Inflammatory macrophage treated with lipopolysaccharide for 4 hours (primary cell): ENCODE data around the gene HOXA5.
A peak's percentile ranks its signal among the peaks of the same experiment; 100 is the strongest.

Experiments used
- DNase-seq: peaks from one replicate; pipeline ENCODE4 v3.0.0-alpha.2; 2020

Gene HOXA5

GRCh38 chr7:27147199-27148030 is 3.9 kb upstream of the HOXA5 start, which contains the start of gene HOXA6:
Gene HOXA6 (minus strand): TSS chr7:27147774. CDS start chr7:27147749, 25 bp downstream.
- DNase-seq, result no peak

GRCh38 chr7:27146491-27147198 is 3.2 kb upstream of the HOXA5 start:
- DNase-seq, result no peak

DNA sequence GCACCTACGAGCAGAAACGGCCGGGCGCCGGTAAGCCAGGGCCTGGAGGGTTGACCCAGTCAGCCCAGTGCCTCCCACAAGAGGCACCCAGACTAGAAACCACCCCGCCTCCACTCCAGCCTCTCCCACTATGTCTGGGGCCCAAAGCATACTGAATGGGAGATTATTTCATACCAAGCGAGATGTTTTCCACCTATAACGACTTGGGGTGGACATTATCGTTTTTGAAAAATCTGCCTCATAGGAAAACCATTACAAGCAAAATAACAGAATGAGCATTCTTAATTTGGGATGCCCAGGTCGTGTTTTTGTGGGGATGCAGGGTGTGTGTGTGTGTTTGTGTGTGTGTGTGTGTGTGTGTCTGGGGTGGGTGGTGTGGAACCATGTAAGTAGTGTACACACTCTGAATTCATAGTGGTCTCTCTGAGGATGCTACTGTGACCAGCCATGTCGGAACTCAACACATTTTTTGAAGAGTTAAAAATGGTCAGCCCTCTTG is 2.5 kb upstream of the HOXA5 start:
- DNase-seq, result no peak

DNA sequence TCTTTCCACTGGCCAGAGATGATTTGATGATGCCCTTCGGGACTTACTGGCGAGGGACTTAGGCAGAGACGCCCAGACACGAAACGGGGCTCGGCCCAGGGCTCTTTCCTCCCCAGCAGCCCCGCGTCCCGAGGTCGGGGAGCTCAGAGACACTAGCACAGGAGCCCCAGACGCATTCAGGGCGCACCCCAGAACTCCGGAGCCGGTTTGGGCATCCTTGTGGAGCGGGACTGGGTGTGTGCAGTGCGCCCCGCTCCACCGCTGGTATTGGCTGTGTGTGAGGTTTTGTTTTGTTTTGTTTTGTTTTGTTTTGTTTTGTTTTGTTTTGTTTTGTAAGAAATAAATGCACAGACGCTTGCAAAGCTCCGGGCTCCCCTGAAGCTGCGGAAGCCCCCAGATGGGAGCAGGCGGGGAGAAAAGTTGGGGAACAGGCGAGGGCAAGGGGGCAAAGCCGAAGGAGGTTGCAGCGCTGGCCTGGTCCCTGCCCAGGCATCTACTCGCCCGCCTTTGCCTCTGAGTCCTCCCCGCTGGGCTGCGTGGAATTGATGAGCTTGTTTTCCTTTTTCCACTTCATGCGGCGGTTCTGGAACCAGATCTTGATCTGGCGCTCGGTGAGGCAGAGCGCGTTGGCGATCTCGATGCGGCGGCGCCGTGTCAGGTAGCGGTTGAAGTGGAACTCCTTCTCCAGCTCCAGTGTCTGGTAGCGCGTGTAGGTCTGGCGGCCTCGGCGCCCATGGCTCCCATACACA is 1.9 kb upstream of the HOXA5 start:
- DNase-seq, result no peak

GRCh38 chr7:27144781-27145164 is 1.3 kb upstream of the HOXA5 start:
- no peak for DNase-seq

DNA sequence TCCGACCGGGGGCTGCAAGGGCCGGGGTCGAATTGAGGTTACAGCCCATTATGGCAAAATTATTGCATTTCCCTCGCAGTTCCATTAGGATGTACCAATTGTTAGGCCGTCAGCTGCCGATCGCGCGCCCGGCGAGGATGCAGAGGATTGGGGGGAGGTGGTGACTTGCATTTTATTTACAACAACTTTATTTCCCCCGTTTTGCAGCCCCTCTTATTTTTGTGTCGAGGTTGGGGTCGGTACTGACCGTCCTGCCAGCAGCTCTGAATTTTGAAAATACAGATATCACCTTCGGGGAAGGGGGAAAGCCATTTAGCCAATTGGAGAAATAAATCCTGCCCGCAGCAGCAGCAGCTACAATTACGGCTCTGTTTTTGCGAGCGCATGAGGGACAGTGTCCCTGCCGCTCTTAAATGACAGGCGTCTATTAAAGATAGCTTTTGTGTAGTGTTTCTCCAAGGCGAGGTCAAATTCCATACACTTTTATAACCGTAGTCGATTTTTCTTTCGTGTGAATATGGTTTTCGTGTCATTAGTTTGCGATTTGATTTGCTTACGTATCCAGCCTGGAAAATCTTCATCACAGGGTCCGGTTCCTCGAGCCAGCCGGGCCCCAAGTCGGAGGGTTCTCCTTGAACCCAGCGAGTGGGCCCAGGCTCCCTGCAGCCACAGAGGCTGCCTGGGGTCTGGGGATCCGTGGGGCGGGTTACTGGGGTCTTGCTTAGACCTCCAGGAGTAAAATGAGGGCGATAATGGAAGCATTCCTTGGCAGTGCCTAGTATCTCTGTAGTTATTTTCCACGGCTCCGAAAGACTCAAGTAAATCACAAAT is 684 bp upstream of the HOXA5 start:
- DNase-seq, result no peak

GRCh38 chr7:27142580-27143022 is 880 bp downstream of the HOXA5 start:
- DNase-seq, result no peak

- DNase-seq, result no peak
Measured at GRCh38 chr7:27141923-27142579, 1.4 kb downstream of the HOXA5 start.

DNA sequence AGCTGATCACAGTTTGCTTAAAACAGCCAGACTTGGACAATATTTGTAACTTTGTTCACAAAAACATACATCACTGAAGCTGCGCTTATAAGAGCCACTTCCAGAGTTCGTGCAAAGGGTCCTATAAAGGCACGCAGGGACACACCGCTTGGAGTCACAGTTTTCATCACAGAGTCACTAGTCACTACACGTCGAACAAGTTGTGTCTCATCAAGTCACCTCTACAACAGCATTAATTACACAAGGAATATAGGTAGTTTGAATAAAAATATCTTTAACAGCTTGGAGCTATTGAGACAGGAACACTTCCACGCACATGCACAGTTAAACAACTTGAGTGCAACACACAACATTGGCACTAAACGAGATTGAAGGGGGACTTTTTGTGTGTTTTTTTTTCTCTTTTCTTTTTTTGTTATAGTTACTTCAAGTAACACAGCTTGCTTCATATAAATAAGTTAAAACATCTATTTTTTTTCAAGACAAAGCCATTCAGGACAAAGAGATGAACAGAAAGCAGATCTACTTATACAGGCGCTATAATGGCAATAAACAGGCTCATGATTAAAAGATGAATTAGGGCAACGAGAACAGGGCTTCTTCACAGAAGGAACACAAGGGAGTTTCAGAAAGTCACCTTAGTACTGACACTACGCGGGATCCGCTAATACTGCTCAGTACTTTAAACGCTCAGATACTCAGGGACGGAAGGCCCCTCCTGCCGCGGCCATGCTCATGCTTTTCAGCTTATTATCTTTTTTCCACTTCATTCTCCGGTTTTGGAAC is 2.2 kb downstream of the HOXA5 start:
- no peak for DNase-seq

DNA sequence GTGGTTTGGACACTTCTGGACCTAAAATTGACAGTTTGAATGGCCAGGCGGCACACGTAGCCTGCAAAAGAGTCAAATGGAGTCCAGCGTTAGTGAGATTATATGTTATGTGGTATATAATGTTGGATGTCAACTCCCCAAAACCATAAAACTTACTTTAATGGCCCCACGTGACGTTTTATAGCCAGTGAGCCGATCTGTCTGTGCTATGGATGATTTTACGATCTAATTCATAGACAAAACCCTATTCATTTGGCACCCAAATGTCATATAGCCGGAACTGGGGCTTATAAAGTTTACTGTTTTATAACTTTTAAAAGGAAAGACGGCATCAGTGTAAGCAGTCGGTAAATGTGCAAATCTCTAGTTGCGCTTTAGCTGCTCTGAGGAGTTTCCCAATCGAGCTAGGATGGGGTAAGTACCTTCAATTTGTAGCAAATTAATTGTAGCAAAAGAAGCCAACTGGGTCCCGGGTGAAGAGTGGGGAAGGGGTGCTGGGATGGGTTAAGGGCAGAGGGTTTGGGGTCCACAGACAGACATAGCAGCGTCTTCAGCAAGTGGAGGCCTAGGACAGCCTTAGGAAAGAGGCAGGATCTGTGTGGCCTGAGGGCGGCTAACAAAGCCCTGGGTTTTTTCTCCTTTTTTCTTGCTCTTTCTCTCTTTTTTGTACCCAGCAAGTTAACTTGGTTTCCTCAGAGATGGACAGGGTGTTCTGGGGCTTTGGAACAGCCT is 3.2 kb downstream of the HOXA5 start:
- DNase-seq, result no peak

- no peak for DNase-seq
Measured at GRCh38 chr7:27139334-27140125, 4.0 kb downstream of the HOXA5 start.

DNA sequence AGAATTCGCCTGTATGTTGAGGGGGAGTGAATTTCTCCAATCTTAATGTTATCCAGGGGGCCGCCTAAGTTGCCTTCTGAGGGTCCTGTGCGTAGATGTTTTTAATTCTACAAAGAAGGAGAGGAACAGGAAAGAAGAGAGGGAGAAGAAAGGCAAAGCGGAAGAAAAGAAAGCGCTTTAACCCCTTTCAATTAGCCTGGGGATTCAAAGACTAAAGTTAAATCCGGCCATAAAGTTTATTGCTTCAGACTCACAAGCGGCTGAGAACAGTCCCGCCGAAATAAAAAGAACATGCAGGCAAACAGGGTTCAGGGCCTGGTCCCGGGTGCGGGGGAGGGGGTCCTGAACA is 4.5 kb downstream of the HOXA5 start:
- no peak for DNase-seq

GRCh38 chr7:27138472-27138871 is 5.0 kb downstream of the HOXA5 start:
- DNase-seq, result no peak

DNA sequence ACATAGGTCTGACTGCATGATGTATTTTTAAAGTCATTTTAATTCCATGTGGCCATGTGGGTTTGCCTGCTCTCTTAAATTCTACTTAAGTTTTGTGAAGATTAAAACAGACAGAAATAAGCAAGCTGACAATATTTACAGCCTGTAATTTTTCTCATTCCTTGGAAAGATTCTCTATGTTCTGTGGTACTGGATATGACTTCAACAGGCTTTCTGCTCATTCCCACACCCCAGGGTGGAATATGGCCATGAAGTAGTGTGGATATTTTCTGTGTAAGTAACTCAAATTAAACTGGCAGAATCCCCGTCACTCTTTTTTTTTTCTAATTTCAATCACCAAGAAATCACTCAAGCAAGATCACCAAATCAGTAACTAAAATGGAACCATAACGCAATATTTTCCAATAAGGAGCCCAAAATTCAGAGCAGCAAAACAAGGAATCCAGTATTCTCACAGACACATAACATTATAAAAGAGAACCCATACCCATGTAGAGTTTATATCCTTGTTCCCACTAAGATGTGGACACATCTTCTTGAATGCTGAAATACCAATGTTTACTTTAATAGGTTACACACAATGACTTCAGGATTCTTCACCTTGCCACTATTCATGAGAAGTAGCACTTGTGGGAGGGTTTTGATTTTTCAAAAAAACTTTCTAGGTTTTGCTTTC is 5.7 kb downstream of the HOXA5 start:
- DNase-seq, result no peak

- DNase-seq, result peak; percentile 94
Measured at GRCh38 chr7:27134392-27134791, 9.1 kb downstream of the HOXA5 start.

GRCh38 chr7:27133409-27134231 is 9.9 kb downstream of the HOXA5 start:
- peak; percentile 31 for DNase-seq

DNA sequence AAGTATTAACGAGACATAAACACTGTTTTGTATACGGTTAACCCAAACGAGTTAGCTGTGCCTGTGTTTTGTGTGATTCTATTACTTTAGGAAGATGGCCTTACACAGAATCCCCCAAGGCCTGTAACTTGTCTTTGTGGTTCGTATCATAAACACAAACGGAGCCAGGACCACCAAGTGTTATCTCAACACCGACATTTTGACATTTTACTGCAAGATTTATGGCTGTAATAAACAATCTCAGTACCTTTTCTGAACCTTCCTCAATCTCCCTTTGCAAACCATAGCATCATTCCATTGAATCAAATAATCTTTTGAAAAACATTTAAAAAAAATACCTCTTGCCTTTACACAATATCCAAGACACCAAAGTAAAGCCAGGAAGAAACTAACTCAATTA is 10.5 kb downstream of the HOXA5 start:
- no peak for DNase-seq

DNA sequence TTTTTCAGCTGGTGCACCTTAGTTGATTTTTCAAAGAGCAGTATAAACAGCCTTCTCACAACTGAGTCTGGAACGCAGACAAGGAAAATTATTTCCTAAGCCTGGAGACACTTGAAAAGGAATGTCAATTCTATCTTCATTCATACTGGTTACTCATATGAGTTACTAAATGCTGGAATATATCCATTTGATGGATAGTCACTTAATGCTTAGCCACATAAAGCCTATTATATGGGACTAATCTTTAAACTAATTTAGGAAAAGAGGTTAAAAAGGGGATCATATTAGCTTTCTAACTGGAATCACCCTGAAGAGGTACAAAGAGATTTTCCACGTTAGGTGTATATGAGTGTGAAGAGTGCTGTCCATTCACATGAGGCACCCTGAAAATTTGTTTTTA is 11.3 kb downstream of the HOXA5 start:
- DNase-seq, result no peak
